AG08396 (cell line): Measurements from ENCODE around the gene AUTS2.
"Not testable (repeated sequence)": the region's sequence is repeated elsewhere in the genome, so short reads cannot be mapped to it uniquely, and the experiment has no call there.

Experiments
- DNase-seq: peaks from one replicate; pipeline ENCODE4 v3.0.0; 2012; ENCODE audit warnings: low spot score, mixed read lengths

AUTS2 gene

GRCh38 chr7:69761290-69761922, 163.1 kb downstream of the AUTS2 start:
- no peak for DNase-seq

GRCh38 chr7:69762821-69763352, 164.6 kb downstream of the AUTS2 start:
- no peak for DNase-seq

DNA sequence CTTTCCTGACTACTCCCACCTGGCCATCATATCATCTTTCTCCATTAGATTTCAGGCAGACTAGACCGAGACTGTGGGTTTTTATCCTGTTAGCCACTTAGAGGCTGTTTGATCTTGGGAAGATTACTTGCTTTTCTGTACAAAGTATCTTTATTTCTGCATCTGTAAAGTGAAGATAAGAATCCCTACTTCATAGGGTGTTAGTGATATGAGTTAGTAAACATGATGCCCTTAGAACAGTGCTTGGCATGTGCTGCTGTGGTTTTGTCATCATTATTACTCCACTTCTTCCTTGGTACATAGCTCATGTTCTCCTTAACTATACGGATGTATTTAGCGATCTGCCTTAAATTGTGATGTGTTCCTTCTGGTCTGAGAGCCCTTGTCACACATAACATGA, 165.2 kb downstream of the AUTS2 start:
- DNase-seq, result no peak

- no peak for DNase-seq
These were observed 165.9 kb downstream of the AUTS2 start for GRCh38 chr7:69764147-69764546.

DNA sequence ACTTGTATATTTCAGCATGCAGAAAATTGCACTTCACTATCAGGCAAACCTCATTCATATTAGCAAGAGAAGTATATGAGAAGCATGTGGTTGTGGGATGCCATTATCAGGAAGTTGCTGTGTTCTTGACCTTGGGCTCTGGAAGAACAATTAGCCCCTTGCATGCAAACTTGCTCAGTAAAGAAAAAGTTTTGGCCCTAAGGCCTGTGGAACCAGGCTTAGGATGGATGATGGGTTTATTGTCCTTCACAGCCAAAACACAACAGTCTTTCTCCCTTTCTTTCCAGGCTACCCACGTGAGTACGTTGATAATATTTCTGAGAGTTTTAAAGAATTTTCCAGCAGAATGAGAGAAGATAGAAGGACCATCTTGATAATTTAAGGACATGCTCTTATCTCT, 166.4 kb downstream of the AUTS2 start:
- DNase-seq, result no peak

DNA sequence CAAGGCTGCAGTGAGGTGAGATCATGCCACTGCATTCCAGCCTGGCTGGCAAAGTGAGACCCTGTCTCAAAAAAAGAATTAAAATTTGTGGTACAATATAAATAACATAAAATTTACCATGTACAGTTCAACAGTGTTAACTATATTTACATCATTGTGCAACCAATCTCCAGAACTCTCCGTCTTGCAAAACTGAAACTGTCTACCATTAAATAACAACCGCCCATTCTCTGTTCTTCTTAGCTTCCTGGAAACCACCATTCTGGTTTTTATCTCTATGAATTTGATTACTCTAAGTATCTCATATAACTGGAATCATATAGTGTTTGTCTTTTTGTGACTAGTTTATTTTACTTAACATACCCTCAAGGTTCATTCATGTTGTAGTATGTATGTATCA, 167.6 kb downstream of the AUTS2 start:
- DNase-seq, result no peak

GRCh38 chr7:69768986-69769595, 170.8 kb downstream of the AUTS2 start:
- no peak for DNase-seq

DNA sequence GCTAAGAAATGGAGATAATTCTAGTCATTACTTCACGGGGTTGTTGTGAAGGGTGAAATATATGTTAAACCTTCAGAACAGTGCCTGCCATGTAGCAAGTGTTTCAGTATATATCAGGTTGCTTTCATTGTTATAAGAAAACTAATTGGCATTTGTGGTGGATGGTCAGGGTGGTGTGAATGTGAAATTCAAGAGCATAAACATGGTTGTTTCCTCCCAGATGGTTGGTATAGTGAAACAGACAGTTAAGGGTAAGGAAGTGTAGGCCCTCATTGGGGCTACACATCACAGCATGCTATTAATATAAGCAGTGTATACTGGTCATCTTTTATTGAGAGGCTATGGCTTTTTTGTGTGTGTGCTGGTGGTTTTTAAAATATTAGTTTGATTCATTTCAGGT, 171.6 kb downstream of the AUTS2 start:
- no peak for DNase-seq

DNA sequence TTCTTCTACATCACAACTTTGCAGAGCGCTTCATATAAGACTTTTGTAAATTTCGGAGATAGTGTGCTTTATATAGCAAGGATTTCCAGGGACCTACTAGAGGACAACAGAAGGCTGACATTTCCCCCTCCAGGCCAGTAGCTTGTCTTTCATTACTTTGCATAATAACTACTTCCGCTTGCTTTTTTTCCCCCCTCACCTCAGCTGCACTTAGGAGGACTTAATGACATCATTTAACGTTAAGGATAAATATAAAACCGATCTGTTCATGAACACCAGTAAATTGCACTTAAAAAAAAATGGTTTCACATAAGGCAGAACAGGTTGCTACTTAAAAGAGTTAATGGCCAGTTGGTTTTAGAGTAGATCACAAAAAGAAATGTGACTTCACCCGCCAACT, 172.3 kb downstream of the AUTS2 start:
- no peak for DNase-seq

DNA sequence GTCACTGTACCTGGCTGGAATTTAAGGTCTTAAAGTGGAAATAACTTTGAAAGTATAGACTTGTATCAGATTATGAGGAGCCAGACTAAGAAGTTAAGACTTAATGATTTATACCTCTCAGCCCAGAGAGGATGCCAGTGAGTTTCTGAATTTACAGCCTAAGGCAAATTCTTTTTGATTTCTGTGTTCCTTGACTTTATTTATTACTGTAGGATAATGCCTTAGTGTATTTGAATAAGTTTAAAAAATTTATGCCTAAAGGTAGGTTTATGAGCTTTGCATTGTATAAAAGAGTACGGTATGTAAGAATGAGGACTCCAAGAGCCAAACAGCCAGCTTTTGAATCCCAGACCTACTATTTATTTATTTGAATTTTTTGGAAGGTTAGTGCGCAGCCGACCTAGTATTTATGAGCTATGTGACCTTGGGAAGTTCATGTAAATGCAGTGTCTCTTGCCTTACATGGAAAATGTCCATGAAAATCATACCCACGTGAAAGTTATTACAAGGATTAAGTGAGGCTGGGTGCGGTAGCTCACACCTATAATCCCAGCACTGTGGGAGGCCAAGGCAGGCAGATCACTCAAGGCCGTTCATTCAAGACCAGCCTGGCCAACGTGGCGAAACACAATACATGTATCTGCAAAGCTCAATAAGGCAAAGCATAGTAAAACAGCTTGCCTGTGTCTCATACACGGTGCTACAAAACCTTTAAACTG, 174.6 kb downstream of the AUTS2 start:
- no peak for DNase-seq

DNA sequence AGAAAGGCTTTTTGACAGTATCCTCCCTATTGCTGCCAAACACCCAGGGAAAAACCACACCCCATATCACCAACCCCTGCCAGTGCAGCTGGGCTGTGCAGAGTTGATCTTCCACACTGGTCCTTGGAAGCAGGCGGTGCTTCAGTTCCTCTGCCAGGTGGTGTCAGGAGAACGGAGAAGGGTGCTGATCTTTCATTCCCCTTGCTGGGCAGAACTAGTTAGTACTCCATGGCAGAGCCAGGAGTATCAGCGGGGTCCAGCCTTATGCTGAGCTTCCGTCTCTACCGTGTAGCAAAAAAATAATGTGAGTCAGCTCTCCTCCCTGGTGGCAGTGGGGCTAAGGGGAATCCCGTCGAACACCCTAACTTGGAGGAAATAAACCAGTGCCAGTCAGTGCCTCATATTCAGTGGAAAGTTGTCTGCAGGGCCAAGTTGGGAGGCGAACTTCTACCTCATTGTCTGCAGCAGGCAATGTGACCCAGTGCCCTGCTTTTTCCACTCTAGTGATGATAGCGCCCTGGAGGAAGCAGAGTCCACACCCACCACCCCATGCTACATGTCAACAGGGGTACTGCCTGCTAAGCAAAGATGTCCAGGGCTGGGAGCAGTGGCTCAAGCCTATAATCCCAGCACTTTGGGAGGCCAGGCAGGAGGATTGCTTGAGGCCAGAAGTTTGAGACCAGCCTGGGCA, 175.4 kb downstream of the AUTS2 start:
- no peak for DNase-seq

DNA sequence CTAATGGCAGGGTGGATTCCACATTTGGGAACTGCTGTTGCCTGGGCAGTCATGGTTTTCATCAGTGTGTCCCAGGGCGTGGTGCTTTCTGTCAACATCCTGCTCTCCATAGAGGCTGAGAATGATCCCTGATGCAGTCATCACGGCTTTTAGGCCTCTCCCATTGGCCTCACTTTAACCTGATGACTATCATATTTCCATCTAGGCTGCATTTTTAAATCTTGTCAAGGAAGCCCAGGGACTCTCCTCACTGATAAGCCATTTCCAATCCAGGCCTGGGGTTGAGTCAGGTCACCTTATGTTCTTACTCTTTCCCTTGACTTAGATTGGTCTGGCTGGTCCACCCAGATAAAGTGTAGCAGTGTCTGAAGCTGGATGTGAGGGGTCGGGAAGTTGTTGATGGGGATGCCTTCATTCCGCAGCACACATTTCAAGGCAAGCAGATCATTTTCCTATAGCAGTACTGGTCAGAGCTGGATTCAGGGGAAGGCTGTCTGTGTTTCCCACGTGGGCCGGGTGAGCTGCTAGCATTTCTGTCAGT, 177.0 kb downstream of the AUTS2 start:
- DNase-seq, result no peak

DNA sequence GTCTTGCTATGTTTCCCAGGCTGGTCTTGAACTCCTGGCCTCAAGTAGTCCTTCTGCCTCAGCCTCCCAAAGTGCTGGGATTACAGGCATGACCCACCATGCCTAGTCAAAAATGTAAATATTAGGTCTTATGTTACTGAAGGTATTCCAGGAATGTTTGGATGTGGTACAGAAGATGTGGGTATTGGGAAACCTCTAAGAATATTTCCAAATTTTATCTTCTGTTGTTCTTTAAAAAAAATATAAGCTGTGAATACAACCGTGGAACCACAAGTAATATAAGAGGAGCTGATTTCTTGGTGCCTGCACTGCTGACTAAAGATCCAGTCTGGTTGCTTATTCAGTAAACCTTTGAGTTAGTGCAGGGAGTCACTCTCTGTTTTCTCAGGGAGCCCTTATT, 178.3 kb downstream of the AUTS2 start:
- DNase-seq, result no peak

DNA sequence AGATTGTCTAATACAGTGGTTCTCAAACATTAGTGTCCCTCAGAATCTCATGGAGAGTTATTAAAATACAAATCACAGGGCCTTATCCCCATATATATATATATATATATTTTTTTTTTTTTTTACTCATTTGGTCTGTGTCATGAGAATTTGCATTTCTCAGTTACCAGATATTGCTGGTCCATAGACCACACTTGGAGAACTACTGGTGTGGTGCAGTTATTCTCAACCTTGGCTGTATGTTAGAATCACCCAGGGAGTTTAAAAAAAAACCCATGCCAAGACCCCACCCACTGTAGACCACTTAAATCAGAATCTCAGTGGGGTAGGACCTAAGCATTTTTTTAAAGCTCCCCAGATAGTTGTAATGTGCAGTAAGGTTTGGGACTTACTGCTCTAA, 179.9 kb downstream of the AUTS2 start:
- no peak for DNase-seq

DNA sequence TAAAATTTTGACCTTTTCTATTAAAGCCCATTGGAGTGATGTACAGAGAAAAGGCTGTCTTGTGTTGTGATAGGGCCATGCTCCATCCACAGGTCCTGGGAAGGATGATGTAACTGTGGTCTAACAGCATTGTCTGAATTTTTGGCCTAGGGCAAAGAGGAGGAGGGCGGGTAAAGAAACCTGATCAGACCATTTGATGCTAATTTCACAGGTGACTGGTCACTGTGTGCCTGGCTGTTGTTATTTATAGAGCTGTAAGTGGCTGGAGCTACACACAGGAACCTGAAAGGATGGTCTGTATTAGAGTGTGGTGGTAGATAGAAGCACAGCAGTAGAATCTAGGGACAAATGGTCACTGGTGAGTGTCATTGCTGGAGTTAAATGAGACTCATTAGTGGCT, 182.1 kb downstream of the AUTS2 start:
- DNase-seq, result no peak

DNA sequence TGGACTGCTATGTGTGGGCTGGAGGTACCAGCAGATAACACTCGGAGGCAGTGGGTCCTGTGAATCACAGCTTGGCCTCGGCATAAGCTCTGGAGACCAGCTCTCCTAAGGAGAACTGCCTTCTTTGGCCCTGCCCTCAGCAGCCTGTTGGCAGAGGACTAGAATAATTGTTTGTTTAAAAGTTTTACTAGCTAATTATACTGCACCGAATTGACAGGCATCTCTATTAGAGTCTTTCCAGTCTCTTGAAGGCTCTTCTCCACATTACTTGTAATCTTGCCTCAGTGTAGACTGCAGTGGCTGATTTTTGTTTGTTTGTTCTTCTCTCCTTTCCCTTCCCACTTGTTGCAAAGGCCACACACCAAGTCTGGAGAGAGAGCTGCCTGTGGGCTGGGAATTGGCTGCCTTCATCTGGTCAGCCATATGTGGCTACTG, 183.2 kb downstream of the AUTS2 start:
- no peak for DNase-seq

- no peak for DNase-seq
These were observed 184.8 kb downstream of the AUTS2 start for GRCh38 chr7:69782917-69783684.

- DNase-seq, result not testable (repeated sequence)
These were observed 187.9 kb downstream of the AUTS2 start for GRCh38 chr7:69786130-69786529.

GRCh38 chr7:69786730-69787395, 188.6 kb downstream of the AUTS2 start:
- DNase-seq, result no peak

- no peak for DNase-seq
These were observed 189.6 kb downstream of the AUTS2 start for GRCh38 chr7:69787736-69788431.
